ENCODE results near the gene KCNIP1. TPM values are rescaled to one million over a fixed set of nuclear protein-coding genes. Genes with fewer than 3 reads are reported as not detected.

Gene KCNIP1
- not detected for total RNA-seq

DNA sequence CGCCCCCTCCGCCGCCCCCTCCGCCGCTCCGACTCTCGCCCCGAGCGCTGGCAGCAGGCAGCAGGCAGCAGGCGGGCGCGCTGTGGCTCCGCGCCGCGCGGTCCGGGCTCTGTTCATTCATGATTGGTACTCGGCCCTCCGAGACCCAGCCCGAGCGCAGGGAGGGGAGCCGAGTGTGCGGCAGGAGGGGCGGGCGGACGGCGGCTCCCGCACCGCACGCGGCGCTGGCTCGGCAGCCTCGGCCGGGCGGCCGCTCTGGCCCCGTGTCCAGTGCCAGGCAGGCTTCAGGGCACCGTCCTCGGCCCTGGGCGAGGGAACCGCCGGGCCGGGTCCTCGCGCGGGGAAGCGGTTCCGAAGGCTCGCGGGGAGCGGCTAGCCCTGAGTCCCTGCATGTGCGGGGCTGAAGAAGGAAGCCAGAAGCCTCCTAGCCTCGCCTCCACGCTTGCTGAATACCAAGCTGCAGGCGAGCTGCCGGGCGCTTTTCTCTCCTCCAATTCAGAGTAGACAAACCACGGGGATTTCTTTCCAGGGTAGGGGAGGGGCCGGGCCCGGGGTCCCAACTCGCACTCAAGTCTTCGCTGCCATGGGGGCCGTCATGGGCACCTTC is at the start of gene KCNIP1:
Gene KCNIP1 (plus strand): TSS at position 31 of the 607 bp plus-strand sequence.

DNA sequence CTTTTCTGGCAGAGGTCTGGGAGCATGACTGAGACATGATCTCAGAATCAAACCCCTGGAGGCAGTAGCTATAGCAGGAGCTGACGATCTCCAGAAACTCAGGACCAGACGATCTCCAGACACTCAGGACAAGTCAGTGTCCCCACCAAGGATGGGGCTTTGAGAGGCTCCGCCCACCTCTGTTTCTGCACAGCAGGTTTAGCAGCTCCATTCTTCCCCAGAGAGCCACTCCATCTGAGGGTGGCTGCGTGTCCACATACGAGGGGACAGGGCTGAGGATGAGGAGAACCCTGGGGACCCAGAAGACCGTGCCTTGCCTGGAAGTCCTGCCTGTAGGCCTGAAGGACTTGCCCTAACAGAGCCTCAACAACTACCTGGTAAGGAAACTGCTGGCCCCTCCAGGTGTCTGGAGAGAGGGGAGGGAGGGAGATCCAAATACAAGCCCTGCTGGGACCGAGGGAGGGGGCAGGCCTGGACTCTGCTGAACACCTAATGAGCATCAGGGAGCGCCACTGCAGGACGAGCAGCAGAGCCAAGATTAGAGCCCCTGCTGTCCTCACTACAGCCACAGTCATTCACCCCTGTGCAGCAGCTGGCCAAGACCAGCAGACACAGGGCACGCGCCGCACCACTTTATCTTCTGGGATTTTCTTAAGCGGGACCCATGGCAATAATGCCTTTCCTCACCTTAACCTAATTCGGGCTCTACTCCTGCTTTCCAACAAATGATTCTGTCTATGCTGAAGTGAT is 279.9 kb downstream of the KCNIP1 start, which contains the start of gene GABRP:
Gene GABRP (plus strand): TSS at position 228 of the 750 bp plus-strand sequence. CDS start 4,891 bp downstream, outside the sequence.

Other genes starting within 250 kb of the KCNIP1 start
- gene LCP2, start 206.2 kb upstream of the KCNIP1 start, total RNA-seq = 100 to 1,000 TPM; 315 to 316 TPM
- gene KCNMB1, start 114.7 kb upstream of the KCNIP1 start, total RNA-seq = not detected